ENCODE results near the gene EFCAB11.

DNA sequence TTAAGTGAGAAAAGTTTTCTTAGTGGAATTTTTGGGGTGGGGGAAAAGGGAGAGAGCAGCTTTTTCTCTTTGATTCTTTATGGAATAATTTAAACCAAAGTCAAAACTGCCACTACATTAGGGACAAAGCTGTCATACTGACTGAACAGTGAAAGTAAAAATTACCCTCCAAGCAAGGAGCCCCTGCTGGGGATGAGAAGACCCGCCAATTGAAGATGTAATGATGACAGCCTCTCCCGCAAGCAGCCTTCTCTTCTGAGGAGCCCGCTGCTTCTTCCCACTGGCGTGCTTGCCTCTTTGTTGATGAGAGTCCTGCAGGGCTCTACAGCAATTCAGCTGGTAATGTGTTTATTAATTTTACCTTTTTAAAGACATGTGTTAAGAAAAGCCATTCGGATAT lies 151.0 kb downstream of the EFCAB11 start:
- TF ChIP-seq, protein P1, sequence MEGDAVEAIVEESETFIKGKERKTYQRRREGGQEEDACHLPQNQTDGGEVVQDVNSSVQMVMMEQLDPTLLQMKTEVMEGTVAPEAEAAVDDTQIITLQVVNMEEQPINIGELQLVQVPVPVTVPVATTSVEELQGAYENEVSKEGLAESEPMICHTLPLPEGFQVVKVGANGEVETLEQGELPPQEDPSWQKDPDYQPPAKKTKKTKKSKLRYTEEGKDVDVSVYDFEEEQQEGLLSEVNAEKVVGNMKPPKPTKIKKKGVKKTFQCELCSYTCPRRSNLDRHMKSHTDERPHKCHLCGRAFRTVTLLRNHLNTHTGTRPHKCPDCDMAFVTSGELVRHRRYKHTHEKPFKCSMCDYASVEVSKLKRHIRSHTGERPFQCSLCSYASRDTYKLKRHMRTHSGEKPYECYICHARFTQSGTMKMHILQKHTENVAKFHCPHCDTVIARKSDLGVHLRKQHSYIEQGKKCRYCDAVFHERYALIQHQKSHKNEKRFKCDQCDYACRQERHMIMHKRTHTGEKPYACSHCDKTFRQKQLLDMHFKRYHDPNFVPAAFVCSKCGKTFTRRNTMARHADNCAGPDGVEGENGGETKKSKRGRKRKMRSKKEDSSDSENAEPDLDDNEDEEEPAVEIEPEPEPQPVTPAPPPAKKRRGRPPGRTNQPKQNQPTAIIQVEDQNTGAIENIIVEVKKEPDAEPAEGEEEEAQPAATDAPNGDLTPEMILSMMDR (conservative IDR thresholded peaks at IDR 0.05 in 1 of 2, IDR thresholded peaks at IDR 0.05 in 1 of 2; ENCODE audit: low read depth in 1 of 2, low read length in 2 of 2), result no peak
- no peak for TF ChIP-seq EZH2 (IDR thresholded peaks at IDR 0.05; ENCODE audit: low read length, missing control alignments)

All from fibroblast of lung (primary cell).